Measurements from ENCODE around the gene CLPTM1. TPM values are rescaled to one million over a fixed set of nuclear protein-coding genes. Genes with fewer than 3 reads are reported as not detected.
"Not testable (repeated sequence)": the region's sequence is repeated elsewhere in the genome, so short reads cannot be mapped to it uniquely, and the experiment has no call there.

The CLPTM1 gene
- polyA plus RNA-seq, 1 of the 3 experiments (the other 2 are of a cell fraction): 86.5 TPM

- H3K27me3 ChIP-seq (ENCODE audit: insufficient read depth); H3K9me2 ChIP-seq; H3K9me3 ChIP-seq; H3K79me2 ChIP-seq (ENCODE audit: insufficient read depth); H3K4me1 ChIP-seq (ENCODE audit: control insufficient read depth in 1 of 2, insufficient read depth in 2 of 2, low read depth in 1 of 2, low read length in 1 of 2); DNase-seq; H4K20me1 ChIP-seq (ENCODE audit: insufficient read depth); H3F3A ChIP-seq (replicated peaks; ENCODE audit: insufficient read depth); H3K36me3 ChIP-seq (replicated peaks in 1 of 2; ENCODE audit: control insufficient read depth in 1 of 2, insufficient read depth in 2 of 2, low read length in 1 of 2): not testable (repeated sequence)
- POLR2A ChIA-PET: interaction anchor here (0.8 kb wide), 1 partner anchor 39 kb away, joined by 6 read pairs; the partner anchor contains the start of gene CLASRP
- CTCF ChIA-PET: interaction anchor here (1.2 to 2.1 kb wide), 3 partner anchors 11 to 244 kb away, joined by 3 to 21 read pairs (median 6); no protein-coding TSS in a partner anchor
- Histone ChIP-seq H2AFZ (ENCODE audit: low read depth) (peak overlapping the region; percentile 82), H3K27ac (ENCODE audit: low read depth in 2 of 2, low read length in 1 of 2) (peak overlapping the region in 1 of 2 experiments; percentile 13; a peak in 1 of 4 replicates), H3K9ac (peak overlapping the region; percentile 33; the same call in 1 of the 2 replicates), H3K4me3 (ENCODE audit: low read depth in 2 of 2, low read length in 1 of 2) (peak overlapping the region; percentile 48 to 60), H3K4me2 (peak overlapping the region; percentile 73)
- 40% methylated on average over 19 of the region's 19 CpGs for WGBS (ENCODE audit: low lambda C conversion rate)
These were observed 45.5 kb downstream of the CLPTM1 start for GRCh38 chr19:45000665-45001064.

- Histone ChIP-seq H3K36me3 (replicated peaks in 1 of 2; ENCODE audit: control insufficient read depth in 1 of 2, insufficient read depth in 2 of 2, low read length in 1 of 2) (peaks cover 0 to under 1% of the 10 kb centered on the region in 2 experiments), H3K4me2 (peak within 1 kb of the TSS; percentile 86), H3K4me1 (ENCODE audit: control insufficient read depth in 1 of 2, insufficient read depth in 2 of 2, low read depth in 1 of 2, low read length in 1 of 2) (peaks cover 0 to 5% of the 10 kb centered on the region in 2 experiments; a peak in 1 of 4 replicates), H3K27me3 (ENCODE audit: insufficient read depth) (no peaks in the 10 kb centered on the region), H3K27ac (ENCODE audit: low read depth in 2 of 2, low read length in 1 of 2) (peak within 1 kb of the TSS; percentile 69 to 98), H3K79me2 (ENCODE audit: insufficient read depth) (peaks cover 8% of the 10 kb centered on the region; the same call in 1 of the 2 replicates), H2AFZ (ENCODE audit: low read depth) (peak within 1 kb of the TSS; percentile 86), H3K9me2 (no peaks in the 10 kb centered on the region), H4K20me1 (ENCODE audit: insufficient read depth) (no peaks in the 10 kb centered on the region), H3K9me3 (no peaks in the 10 kb centered on the region), H3K9ac (peak within 1 kb of the TSS; percentile 100), H3K4me3 (ENCODE audit: low read depth in 2 of 2, low read length in 1 of 2) (peak within 1 kb of the TSS; percentile 64 to 78), H3F3A (replicated peaks; ENCODE audit: insufficient read depth) (peaks cover 8% of the 10 kb centered on the region)
- CTCF ChIA-PET: interaction anchor here (0.6 to 2.6 kb wide), 4 partner anchors 12 to 127 kb away, joined by 3 to 21 read pairs (median 10); no protein-coding TSS in a partner anchor
- 3% methylated on average over 18 of the region's 79 CpGs for WGBS (ENCODE audit: low lambda C conversion rate)
- DNase-seq: peak; percentile 99
- POLR2A ChIA-PET: interaction anchor here (0.8 to 1.1 kb wide), 3 partner anchors 36 to 38 kb away, joined by 3 to 6 read pairs (median 6); partner anchors contain the start of gene CLASRP
- TF ChIP-seq PBX3 (IDR thresholded peaks at IDR 0.05) (peak; percentile 47), RCOR1 (IDR thresholded peaks at IDR 0.05; ENCODE audit: low read length) (peak; percentile 84), NRF1 (IDR thresholded peaks at IDR 0.05; ENCODE audit: low read depth, low read length) (no peak), TEAD4 (IDR thresholded peaks at IDR 0.05; ENCODE audit: borderline replicate concordance, insufficient read depth) (no peak), SIN3A (IDR thresholded peaks at IDR 0.05; ENCODE audit: borderline replicate concordance, low read depth, low read length) (peak; percentile 41; the same call in 1 of the 2 replicates), MEF2A (IDR thresholded peaks at IDR 0.05; ENCODE audit: borderline replicate concordance, low read depth) (no peak), REST (IDR thresholded peaks at IDR 0.05; ENCODE audit: low read depth, low read length) (0 out of 2 replicates have a peak, but pooled peaks have one; percentile 26), USF2 (IDR thresholded peaks at IDR 0.05; ENCODE audit: borderline replicate concordance, low read depth, low read length) (peak; percentile 80), CTCF (IDR thresholded peaks at IDR 0.05) (no peak), RFX5 (IDR thresholded peaks at IDR 0.05; ENCODE audit: low read length) (0 out of 2 replicates have a peak, but pooled peaks have one; percentile 30), EZH2phosphoT487 (IDR thresholded peaks at IDR 0.05; ENCODE audit: borderline replicate concordance, low read depth) (no peak), USF1 (IDR thresholded peaks at IDR 0.05; ENCODE audit: borderline replicate concordance, low read depth) (peak; percentile 97), TCF12 (IDR thresholded peaks at IDR 0.05) (no peak), CHD2 (IDR thresholded peaks at IDR 0.05; ENCODE audit: low read length, partially characterized antibody) (peak; percentile 63)
These were observed 46.0 kb downstream of the CLPTM1 start, which contains the start of gene RELB for GRCh38 chr19:45001087-45001739. Gene RELB, plus strand, starts transcription at chr19:45001464. Its CDS starts 116 bp downstream, at chr19:45001580.

Data from SK-N-SH (cell line).